IPS-18c (cell line): ENCODE results near the gene ARHGEF37.
"Not testable (repeated sequence)": the region's sequence is repeated elsewhere in the genome, so short reads cannot be mapped to it uniquely, and the experiment has no call there.

Experiments
- H3K4me3 ChIP-seq: 2 replicates; pipeline ENCODE4 v1.7.0; 2013; ENCODE audit warnings: low read depth, mild to moderate bottlenecking, low read length, moderate library complexity; ENCODE audit not compliant: insufficient read depth
- H3K9me3 ChIP-seq: one replicate; pipeline ENCODE4 v1.6.1; 2013; ENCODE audit warnings: mild to moderate bottlenecking, low read length, moderate library complexity; ENCODE audit not compliant: control insufficient read depth, insufficient read depth

ARHGEF37 gene

DNA sequence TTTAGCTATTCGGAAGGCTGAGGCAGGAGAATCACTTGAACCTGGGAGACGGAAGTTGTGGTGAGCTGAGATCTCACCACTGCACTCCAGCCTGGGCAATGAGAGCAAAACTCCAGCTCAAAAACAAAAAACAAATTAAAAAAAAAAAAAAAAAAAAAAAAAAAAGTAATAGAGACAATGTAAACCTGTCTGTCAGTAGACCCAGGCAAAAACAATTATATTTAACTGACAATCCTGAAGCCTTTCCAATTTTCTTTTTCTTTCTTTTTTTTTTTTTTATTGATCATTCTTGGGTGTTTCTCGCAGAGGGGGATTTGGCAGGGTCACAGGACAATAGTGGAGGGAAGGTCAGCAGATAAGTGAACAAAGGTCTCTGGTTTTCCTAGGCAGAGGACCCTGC lies 88.0 kb downstream of the ARHGEF37 start:
- H3K9me3 ChIP-seq, H3K4me3 ChIP-seq: not testable (repeated sequence)

- Histone ChIP-seq H3K4me3 (no peak overlapping the region), H3K9me3 (no peaks in the 10 kb centered on the region)
Observed at GRCh38 chr5:149671544-149671943, 90.2 kb downstream of the ARHGEF37 start.

- Histone ChIP-seq H3K9me3 (no peaks in the 10 kb centered on the region), H3K4me3 (no peak overlapping the region)
Observed at GRCh38 chr5:149672701-149673476, 91.6 kb downstream of the ARHGEF37 start.

GRCh38 chr5:149674686-149675085 lies 93.4 kb downstream of the ARHGEF37 start:
- Histone ChIP-seq H3K4me3 (no peak overlapping the region), H3K9me3 (no peaks in the 10 kb centered on the region)

- H3K9me3 ChIP-seq, result no peaks in the 10 kb centered on the region
- no peak overlapping the region for H3K4me3 ChIP-seq
Observed at GRCh38 chr5:149675610-149676201, 94.4 kb downstream of the ARHGEF37 start.

DNA sequence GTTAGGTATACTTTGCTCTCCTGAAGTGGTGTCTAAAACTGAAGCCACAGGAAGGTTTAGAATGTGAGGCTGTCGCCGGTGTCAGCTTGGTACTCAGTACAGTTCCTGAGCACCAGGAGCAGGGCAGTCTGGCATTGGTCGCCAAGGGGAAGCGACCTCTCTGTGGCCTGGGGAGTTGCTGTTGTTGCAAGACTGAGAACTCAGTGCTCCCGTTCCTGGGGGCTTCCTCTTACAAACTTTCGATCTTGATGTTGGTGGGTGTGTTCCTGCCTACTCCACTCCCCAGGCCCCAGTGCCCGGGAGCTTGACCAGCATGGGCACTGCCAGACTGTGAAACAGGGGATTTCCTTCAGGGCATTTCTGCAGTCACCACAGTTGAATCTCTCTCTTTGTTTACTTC lies 96.4 kb downstream of the ARHGEF37 start:
- Histone ChIP-seq H3K4me3 (no peak overlapping the region), H3K9me3 (no peaks in the 10 kb centered on the region)

GRCh38 chr5:149679876-149680809 lies 98.8 kb downstream of the ARHGEF37 start:
- Histone ChIP-seq H3K9me3 (no peaks in the 10 kb centered on the region), H3K4me3 (no peak overlapping the region)

- H3K9me3 ChIP-seq, result no peaks in the 10 kb centered on the region
- no peak overlapping the region for H3K4me3 ChIP-seq
Observed at GRCh38 chr5:149680810-149681221, 99.5 kb downstream of the ARHGEF37 start.

DNA sequence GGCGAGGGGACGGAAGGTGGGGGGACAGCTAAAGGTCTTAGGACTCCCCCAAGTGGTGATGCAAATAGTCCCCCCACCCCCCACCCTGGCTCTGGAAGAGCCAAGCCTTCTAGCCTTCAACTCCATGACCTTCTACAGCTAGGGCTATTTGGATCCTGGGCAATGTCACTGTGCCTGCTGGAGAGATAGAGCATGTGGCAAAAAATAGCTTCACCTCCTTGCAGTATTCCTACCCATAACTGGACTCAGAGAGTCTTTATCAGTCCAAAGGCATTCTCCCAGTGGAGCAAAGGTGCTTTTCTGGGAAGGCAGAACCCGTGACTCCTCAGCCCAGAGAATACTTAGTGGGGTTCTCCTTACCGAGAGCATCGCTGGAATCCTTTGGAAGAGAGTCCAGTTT lies 100.0 kb downstream of the ARHGEF37 start:
- H3K4me3 ChIP-seq, result no peak overlapping the region
- no peaks in the 10 kb centered on the region for H3K9me3 ChIP-seq

DNA sequence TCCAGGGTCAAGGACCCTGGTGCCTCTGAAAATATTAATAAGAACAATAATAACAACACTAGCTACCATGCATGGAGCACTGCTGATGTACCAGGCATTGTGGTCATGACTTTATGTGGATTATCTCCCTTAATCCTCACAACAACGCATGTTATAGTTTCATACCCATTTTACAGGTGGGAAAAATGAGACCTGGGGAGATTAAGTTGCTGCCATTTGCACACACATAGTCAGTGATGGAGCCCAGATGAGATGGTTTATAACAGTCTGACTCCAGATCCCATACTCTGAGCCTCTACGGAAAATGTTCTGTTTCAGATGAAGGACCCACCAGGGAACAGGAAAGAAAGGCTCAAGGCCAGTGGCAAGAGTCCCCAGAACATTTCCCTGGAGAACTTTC lies 100.6 kb downstream of the ARHGEF37 start:
- H3K9me3 ChIP-seq, result no peaks in the 10 kb centered on the region

GRCh38 chr5:149682532-149683075 lies 101.3 kb downstream of the ARHGEF37 start:
- H3K4me3 ChIP-seq, result no peak overlapping the region
- no peaks in the 10 kb centered on the region for H3K9me3 ChIP-seq

More for the DNA sequence above, 100.6 kb downstream of the ARHGEF37 start:
- H3K4me3 ChIP-seq, result no peak overlapping the region

DNA sequence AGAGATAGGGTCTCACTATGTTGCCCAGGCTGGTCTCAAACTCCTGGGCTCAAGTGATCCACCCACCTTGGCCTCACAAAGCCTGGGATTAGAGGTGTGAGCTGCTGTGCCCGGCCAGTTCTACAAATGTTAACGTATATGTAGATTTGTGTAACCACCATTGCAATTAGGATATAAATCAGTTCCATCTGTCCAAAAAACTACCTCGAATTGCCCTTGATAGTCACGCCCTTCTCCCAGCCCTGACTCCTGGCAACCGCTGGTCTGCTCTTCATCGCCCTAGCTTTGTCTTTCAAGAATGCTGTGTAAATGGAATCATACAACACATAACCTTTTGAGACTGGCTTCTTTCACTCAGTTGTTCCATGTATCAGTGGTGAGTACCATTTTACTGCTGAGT lies 102.7 kb downstream of the ARHGEF37 start:
- no peaks in the 10 kb centered on the region for H3K9me3 ChIP-seq
- H3K4me3 ChIP-seq, result no peak overlapping the region

DNA sequence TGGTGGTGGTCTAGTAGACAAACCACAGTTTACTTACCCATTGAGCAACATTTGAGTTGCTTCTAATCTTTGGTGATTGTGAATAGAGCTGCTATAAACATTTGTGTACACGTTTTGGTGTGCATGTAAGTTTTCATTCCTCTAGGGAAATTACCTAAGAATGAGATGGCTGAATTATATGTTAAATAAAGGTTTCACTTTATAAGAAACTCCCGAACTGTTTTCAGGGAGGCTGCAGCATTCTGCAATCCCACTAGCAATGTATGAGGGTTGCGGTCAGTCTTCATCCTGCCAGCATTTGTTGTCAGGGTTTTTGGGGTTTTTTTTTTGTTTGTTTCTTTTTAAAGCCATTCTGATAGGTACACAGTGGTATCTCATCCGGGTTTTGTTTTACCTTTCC lies 103.1 kb downstream of the ARHGEF37 start:
- Histone ChIP-seq H3K9me3 (no peaks in the 10 kb centered on the region), H3K4me3 (no peak overlapping the region)
